HG02588 (cell line): ENCODE data around the gene DTX3L.
"Not testable (repeated sequence)": the region's sequence is repeated elsewhere in the genome, so short reads cannot be mapped to it uniquely, and the experiment has no call there.

Source experiments
- ATAC-seq: cut with Tn5 transposase; IDR thresholded peaks from one replicate; pipeline ENCODE4 v1.9.1; 2021; ENCODE audit warnings: mild to moderate bottlenecking, moderate library complexity; ENCODE audit not compliant: unreplicated experiment

DTX3L gene

GRCh38 chr3:122560680-122561079 lies 3.5 kb upstream of the DTX3L start:
- no peak for ATAC-seq

DNA sequence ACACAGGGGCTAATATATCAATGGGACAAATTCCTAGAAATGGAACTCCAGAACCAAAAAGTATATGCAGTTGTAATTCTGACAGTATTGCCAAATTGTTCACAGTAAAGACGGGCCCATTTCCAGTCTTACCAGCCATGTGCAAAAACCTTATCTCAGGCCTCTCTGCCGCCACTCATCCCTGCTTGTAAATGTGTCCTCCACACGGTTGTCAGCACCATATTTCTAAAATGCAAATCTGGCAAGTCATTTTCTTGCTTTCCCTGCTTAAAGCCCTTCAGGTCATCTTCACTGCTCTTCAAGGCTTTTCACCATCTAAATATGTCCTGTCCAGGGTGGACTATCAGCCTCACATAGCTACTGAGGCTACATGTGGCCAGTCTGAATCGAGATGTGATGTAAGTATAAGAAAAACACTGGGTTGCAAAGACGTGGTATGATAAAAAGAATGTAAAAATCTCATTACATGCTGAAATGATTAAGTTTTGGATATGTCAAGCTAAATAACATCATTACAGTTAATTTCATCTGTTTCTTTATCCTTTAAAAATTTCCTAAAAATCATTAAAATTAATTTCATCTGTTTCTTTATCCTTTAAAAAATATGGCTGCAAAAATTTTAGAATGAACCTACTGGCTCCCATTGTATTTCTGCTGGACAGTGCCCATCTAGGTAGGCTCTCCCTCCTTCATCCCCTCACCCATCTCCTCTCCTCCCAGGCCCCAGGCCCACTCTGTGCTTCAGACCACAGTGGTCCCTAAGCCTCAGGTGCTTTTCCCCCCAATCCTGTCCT lies 1.0 kb upstream of the DTX3L start:
- no peak for ATAC-seq

DNA sequence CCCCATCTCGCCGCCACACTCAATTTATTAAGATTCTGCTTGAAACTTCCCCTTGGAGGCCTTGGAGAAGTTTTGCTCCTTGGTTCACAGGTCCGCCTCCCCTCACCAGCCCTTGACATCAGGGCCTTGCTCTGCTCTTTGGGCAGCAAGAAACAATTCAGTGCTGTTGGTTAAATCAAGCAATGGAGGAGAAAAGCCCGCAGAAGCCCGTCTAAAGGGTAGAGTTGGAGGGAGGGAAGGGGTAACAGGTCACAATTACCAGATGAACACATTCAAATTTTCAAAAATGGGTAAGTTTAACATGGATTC lies 467 bp upstream of the DTX3L start:
- peak; percentile 6 for ATAC-seq

GRCh38 chr3:122568131-122568530 lies 4.0 kb downstream of the DTX3L start:
- not testable (repeated sequence) for ATAC-seq

GRCh38 chr3:122568755-122569154 lies 4.6 kb downstream of the DTX3L start:
- ATAC-seq: no peak

GRCh38 chr3:122572940-122573412 lies 8.8 kb downstream of the DTX3L start:
- ATAC-seq: no peak

GRCh38 chr3:122576174-122576940 lies 12.2 kb downstream of the DTX3L start:
- ATAC-seq: peak; percentile 78

- ATAC-seq: no peak
Measured at GRCh38 chr3:122577409-122578031, 13.4 kb downstream of the DTX3L start, which contains the start of gene PARP15. TSS of gene PARP15 (plus strand) at chr3:122577650. CDS start at chr3:122577668, 18 bp downstream.

GRCh38 chr3:122578069-122578740 lies 14.1 kb downstream of the DTX3L start:
- no peak for ATAC-seq

GRCh38 chr3:122580470-122580869 lies 16.3 kb downstream of the DTX3L start:
- ATAC-seq: no peak

DNA sequence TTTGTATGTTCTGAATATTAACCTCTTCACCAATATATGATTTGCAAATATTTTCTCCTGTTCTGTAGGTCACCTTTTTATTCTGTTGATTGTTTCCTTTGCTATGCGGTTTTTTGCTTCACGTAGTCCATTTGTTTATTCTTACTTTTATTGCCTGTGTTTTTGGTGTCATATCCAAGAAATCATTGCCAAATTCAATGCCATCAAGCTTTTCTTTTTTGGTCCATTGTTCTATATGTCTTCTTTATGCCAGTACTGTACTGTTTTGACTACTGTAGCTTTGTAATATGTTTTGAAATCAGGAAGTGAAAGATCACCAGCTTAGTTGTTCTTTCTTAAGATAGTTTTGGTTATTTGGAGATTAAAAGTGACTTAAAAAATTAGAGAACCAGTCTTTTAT lies 17.5 kb downstream of the DTX3L start:
- ATAC-seq: no peak

GRCh38 chr3:122582390-122582789 lies 18.3 kb downstream of the DTX3L start:
- ATAC-seq: no peak

DNA sequence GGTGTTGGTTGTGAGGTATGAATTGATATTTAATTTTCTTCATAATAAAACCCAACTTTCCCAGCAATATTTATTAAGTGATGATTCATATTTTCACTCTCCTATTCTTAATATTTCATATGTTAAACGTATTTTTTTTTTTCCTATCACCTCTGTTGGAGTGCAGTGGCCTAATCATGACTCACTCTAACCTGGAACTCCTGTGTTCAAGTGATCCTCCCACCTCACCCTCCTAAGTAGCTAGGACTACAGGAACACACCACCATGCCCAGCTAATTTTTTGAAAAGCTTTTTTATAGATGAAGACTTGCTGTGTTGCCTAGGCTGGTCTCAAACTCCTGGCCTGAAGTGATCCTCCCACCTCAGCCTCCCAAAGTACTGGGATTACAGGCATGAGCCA lies 22.0 kb downstream of the DTX3L start:
- ATAC-seq: no peak

GRCh38 chr3:122586773-122587485 lies 22.8 kb downstream of the DTX3L start:
- no peak for ATAC-seq

DNA sequence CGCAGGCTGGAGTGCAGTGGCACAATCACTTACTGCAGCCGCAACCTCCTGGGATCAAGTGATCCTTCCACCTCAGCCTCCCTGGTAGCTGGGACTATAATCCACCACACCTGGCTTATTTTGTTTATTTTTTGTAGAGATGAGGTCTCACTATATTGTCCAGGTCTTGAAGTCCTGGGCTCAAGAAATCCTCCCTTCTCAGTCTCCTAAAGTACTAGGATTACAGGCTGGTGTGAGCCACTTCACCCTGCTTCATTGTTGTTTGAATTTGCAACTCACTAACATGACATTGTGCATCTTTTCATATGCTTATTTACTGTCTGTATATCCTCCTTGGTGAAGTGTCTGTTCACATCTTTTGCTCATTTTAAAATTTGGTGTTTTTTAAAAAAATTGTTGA lies 23.4 kb downstream of the DTX3L start:
- ATAC-seq: no peak

- peak; percentile 67 for ATAC-seq
Measured at GRCh38 chr3:122589297-122589696, 25.2 kb downstream of the DTX3L start.

DNA sequence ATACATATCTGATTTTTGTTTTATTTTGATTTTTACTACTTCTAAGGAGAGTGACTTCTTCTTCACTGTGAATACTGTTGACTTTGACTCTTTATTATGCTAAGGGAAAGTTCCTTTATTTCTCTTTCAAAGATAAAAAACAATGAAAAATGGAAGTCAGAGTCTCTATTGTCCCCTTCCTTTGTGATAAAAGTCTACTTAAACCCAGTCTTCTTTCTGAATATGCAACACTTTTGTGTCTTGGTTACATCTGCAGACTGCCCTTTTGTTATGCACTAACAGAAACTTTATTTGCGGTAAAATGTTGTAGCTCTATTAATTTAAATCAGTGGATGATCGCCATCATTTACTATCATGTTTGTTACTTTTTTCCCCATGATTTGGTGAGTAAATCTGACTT lies 26.5 kb downstream of the DTX3L start:
- ATAC-seq: no peak

GRCh38 chr3:122594025-122594424 lies 29.9 kb downstream of the DTX3L start:
- no peak for ATAC-seq

DNA sequence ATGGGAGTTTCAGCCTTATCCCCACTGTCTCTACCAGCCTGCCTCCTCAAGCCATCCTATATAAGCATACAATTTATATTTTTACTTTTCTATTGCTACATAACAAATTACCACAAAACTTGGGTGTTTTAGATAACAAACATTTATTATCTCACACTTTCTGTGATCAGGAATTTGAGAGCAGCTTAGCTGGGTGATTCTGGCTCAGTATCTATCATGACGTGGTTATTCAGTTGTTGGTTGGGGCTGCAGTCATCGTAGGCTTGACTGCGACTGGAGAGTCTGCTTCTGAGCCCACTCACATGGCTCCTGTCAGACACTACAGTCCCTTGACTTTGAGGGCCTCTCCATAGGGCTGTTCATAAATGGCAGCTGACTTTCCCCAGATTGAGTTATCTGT lies 34.0 kb downstream of the DTX3L start:
- no peak for ATAC-seq

- ATAC-seq: no peak
Measured at GRCh38 chr3:122598556-122598955, 34.4 kb downstream of the DTX3L start.
